Right lobe of liver (tissue), 6 donors: Measurements from ENCODE around the gene ESPNL. TPM values are rescaled to one million over a fixed set of nuclear protein-coding genes. Genes with fewer than 3 reads are reported as not detected.

ENCODE experiments used
- ATAC-seq, 4 donors: fragments of 200-7000 bp; cut with Tn5 transposase; one replicate each; pipeline ENCODE4 v1.9.1; 2020; ENCODE audit warnings: mild to moderate bottlenecking in 4 of 4, moderate library complexity in 4 of 4
- DNase-seq, 3 donors: peaks; one replicate each; pipeline ENCODE4 v3.0.0-alpha.2; 2020
- H3K27ac ChIP-seq, 3 donors: fragments of 200-600 bp; one replicate each; pipeline ENCODE4 v1.8.0; 2022
- H3K27me3 ChIP-seq, 2 donors: fragments of 200-600 bp; one replicate each; pipeline ENCODE4 v1.8.0; 2022
- H3K36me3 ChIP-seq, 4 donors: fragments of 200-600 bp; sonication (generic) in 1 of 4; one replicate each; pipeline versions ENCODE4 v1.5.1 to v1.8.0; 2017 to 2022; ENCODE audit warnings: control low read depth in 1 of 4
- H3K4me1 ChIP-seq, 4 donors: fragments of 200-600 bp; sonication (generic) in 1 of 4; one replicate each; pipeline versions ENCODE4 v1.5.1 to v1.8.0; 2017 to 2022; ENCODE audit warnings: control low read depth in 1 of 4
- H3K4me3 ChIP-seq, 3 donors: fragments of 200-600 bp; one replicate each; pipeline ENCODE4 v1.8.0; 2022
- H3K9me3 ChIP-seq, 4 donors: fragments of 200-600 bp; sonication (generic) in 1 of 4; one replicate each; pipeline versions ENCODE4 v1.5.1 to v1.8.0; 2017 to 2022; ENCODE audit warnings: control low read depth in 1 of 4
- CTCF ChIP-seq, 4 donors: fragments of 200-600 bp in 3 of 4; fragments of 450-650 bp in 1 of 4; IDR thresholded peaks; one replicate each; pipeline versions ENCODE4 v1.5.1 to v1.8.0; 2016 to 2022; ENCODE audit warnings: antibody characterized with exemption in 4 of 4, mild to moderate bottlenecking in 2 of 4
- POLR2A ChIP-seq: fragments of 450-650 bp; IDR thresholded peaks from one replicate; pipeline ENCODE4 v1.6.1; 2017; ENCODE audit warnings: antibody characterized with exemption, mild to moderate bottlenecking
- WGBS: methylation state at CpG from one replicate; pipeline ENCODE4 v1.1.6; 2018; ENCODE audit warnings: low coverage, low lambda C conversion rate; ENCODE audit not compliant: insufficient coverage; ENCODE audit errors: missing lambda C conversion rate; 5-methylcytosine and 5-hydroxymethylcytosine counted together
- intact Hi-C, 2 donors: fragments of 100-400 bp; cut with DNase I; formaldehyde crosslinking; loops; one replicate each; pipeline versions ENCODE4 v1.11.2 to v1.14.1; 2022
- total RNA-seq, 6 experiments: library from RNA; depleted of rRNA in 2 of 6; stranded (reverse); fragments of >200 nt in 2 of 6; fragmentation: NEBNext Ultra II Directional in 3 of 6; extraction: Animal tissue kit (Norgen Biotek cat#: 25700) in 3 of 6; gene quantifications; one replicate each; pipeline versions ENCODE4 v1.1.0 to v1.2.4, GENCODE V29; 2016 to 2023
- donor health status: DM: no; HTN: yes; CAD: no.
- donor health status: DM: no; HTN: no; CAD: no.
- donor health status: DM: no; HTN: no; CAD: no.
- donor health status: DM: no; HTN: yes; CAD: no.
- donor health status: DM: no; HTN: yes; CAD: no.

Gene ESPNL
- total RNA-seq, 6 experiments from 2014 or later = 0.11 to 1.1 (median 0.50) TPM

GRCh38 chr2:238059505-238059904 is 40.6 kb upstream of the ESPNL start:
- intact Hi-C loops = no loop called here
- Histone ChIP-seq H3K27me3 (no peaks in the 10 kb centered on the region), H3K4me1 (peaks cover 0 to 36% (median 14%) of the 10 kb centered on the region in 4 donors), H3K36me3 (no peaks in the 10 kb centered on the region), H3K9me3 (no peaks in the 10 kb centered on the region), H3K27ac (no peak overlapping the region), H3K4me3 (peak overlapping the region in 1 of 3 donors; percentile 90)
- 58% methylated on average over 3 of the region's 3 CpGs for WGBS
- ATAC-seq (no peak), DNase-seq (no peak)
- TF ChIP-seq POLR2A (no peak), CTCF (IDR thresholded peaks at IDR 0.05) (no peak)

GRCh38 chr2:238060096-238060541 is 40.0 kb upstream of the ESPNL start:
- no peak for ATAC-seq
- Histone ChIP-seq H3K4me1 (peaks cover 0 to 37% (median 14%) of the 10 kb centered on the region in 4 donors), H3K27ac (peak overlapping the region; percentile 72 to 84 (median 76)), H3K4me3 (peak overlapping the region; percentile 71 to 94 (median 90)), H3K27me3 (no peaks in the 10 kb centered on the region), H3K9me3 (no peaks in the 10 kb centered on the region), H3K36me3 (no peaks in the 10 kb centered on the region)
- WGBS = 0% methylated on average over 11 of the region's 18 CpGs
- DNase-seq = no peak
- intact Hi-C loops = no loop called here
- TF ChIP-seq CTCF (IDR thresholded peaks at IDR 0.05) = no peak
- TF ChIP-seq POLR2A = no peak

- Histone ChIP-seq H3K27ac (peak within 1 kb of the TSS; percentile 72 to 84 (median 76)), H3K36me3 (no peaks in the 10 kb centered on the region), H3K9me3 (no peaks in the 10 kb centered on the region), H3K4me1 (peaks cover 0 to 42% (median 16%) of the 10 kb centered on the region in 4 donors), H3K4me3 (peak within 1 kb of the TSS; percentile 71 to 94 (median 90)), H3K27me3 (no peaks in the 10 kb centered on the region)
- intact Hi-C loops = no loop called here
- peak in 2 of 4 donors; percentile 6 to 12 for TF ChIP-seq CTCF (IDR thresholded peaks at IDR 0.05)
- peak; percentile 86 for TF ChIP-seq POLR2A
- ATAC-seq (peak; percentile 91 to 98 (median 93)), DNase-seq (peak; percentile 99)
- 0% methylated on average over 23 of the region's 98 CpGs for WGBS
These were observed 39.4 kb upstream of the ESPNL start, which contains the start of gene SCLY for GRCh38 chr2:238060542-238061314. SCLY (plus strand) TSS chr2:238061001; CDS start chr2:238061055, 54 bp downstream.

GRCh38 chr2:238061315-238062202 is 38.6 kb upstream of the ESPNL start:
- Histone ChIP-seq H3K4me1 (peaks cover 0 to 42% (median 17%) of the 10 kb centered on the region in 4 donors), H3K4me3 (peak overlapping the region; percentile 64 to 94 (median 90)), H3K27me3 (no peaks in the 10 kb centered on the region), H3K36me3 (no peaks in the 10 kb centered on the region), H3K9me3 (no peaks in the 10 kb centered on the region), H3K27ac (peak overlapping the region; percentile 37 to 70 (median 58))
- intact Hi-C loops = no loop called here
- DNase-seq (peak; percentile 51 to 64 (median 61)), ATAC-seq (peak in 3 of 4 donors; percentile 0 to 3 (median 0))
- TF ChIP-seq CTCF (IDR thresholded peaks at IDR 0.05) = no peak
- TF ChIP-seq POLR2A = no peak
- WGBS = 1% methylated on average over 29 of the region's 29 CpGs
